Stomach smooth muscle (tissue), 2 donors: ENCODE data around the gene PCDHGA6.
"Not testable (repeated sequence)": the region's sequence is repeated elsewhere in the genome, so short reads cannot be mapped to it uniquely, and the experiment has no call there.

Experiments used
- H3K27ac ChIP-seq: one replicate; pipeline ENCODE4 v1.7.0; 2013; ENCODE audit warnings: mild to moderate bottlenecking, low read length, inconsistent platforms
- H3K27me3 ChIP-seq, 2 donors: one replicate each; pipeline ENCODE4 v1.7.0; 2013; ENCODE audit warnings: low read length in 2 of 2; ENCODE audit not compliant: insufficient read depth in 2 of 2, control insufficient read depth in 1 of 2
- H3K36me3 ChIP-seq, 2 donors: one replicate each; pipeline ENCODE4 v1.7.0; 2013; ENCODE audit warnings: low read length in 2 of 2; ENCODE audit not compliant: control insufficient read depth in 2 of 2, insufficient read depth in 2 of 2
- H3K4me1 ChIP-seq: one replicate; pipeline ENCODE4 v1.7.0; 2013; ENCODE audit warnings: low read length; ENCODE audit not compliant: control insufficient read depth, insufficient read depth
- H3K4me3 ChIP-seq, 2 donors: one replicate each; pipeline ENCODE4 v1.7.0; 2013; ENCODE audit warnings: low read length in 2 of 2
- H3K9ac ChIP-seq, 2 donors: one replicate each; pipeline ENCODE4 v1.7.0; 2013; ENCODE audit warnings: low read length in 2 of 2, mild to moderate bottlenecking in 1 of 2
- H3K9me3 ChIP-seq, 2 donors: one replicate each; pipeline ENCODE4 v1.7.0; 2013; ENCODE audit warnings: low read length in 2 of 2; ENCODE audit not compliant: control insufficient read depth in 2 of 2
- donor health status: healthy.
- donor health status: Pancreatic carcinoma.

PCDHGA6 gene

DNA sequence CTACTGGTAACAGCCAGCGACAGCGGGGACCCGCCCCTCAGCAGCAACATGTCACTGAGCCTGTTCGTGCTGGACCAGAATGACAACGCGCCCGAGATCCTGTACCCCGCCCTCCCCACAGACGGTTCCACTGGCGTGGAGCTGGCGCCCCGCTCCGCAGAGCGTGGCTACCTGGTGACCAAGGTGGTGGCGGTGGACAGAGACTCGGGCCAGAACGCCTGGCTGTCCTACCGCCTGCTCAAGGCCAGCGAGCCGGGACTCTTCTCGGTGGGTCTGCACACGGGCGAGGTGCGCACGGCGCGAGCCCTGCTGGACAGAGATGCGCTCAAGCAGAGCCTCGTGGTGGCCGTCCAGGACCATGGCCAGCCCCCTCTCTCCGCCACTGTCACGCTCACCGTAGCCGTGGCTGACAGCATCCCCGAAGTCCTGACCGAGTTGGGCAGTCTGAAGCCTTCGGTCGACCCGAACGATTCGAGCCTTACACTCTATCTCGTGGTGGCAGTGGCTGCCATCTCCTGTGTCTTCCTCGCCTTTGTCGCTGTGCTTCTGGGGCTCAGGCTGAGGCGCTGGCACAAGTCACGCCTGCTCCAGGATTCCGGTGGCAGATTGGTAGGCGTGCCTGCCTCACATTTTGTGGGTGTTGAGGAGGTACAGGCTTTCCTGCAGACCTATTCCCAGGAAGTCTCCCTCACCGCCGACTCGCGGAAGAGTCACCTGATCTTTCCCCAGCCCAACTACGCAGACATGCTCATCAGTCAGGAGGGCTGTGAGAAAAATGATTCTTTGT lies 20.9 kb downstream of the PCDHGA6 start:
- H3K27ac ChIP-seq, H3K4me3 ChIP-seq, H3K27me3 ChIP-seq: not testable (repeated sequence)

GRCh38 chr5:141397756-141398551 lies 24.3 kb downstream of the PCDHGA6 start, which contains the start of gene PCDHGB5:
Gene PCDHGB5, plus strand, starts transcription at chr5:141397947. Its CDS starts 181 bp downstream, at chr5:141398128.
- not testable (repeated sequence) for H3K9ac ChIP-seq, H3K4me1 ChIP-seq, H3K27me3 ChIP-seq, H3K27ac ChIP-seq, H3K36me3 ChIP-seq
- Histone ChIP-seq H3K4me3 (peak within 1 kb of the TSS; percentile 55 to 62), H3K9me3 (peaks cover 18 to 71% of the 10 kb centered on the region in 2 donors)

More for the DNA sequence above, 20.9 kb downstream of the PCDHGA6 start:
- peaks cover 32 to 76% of the 10 kb centered on the region in 2 donors for H3K9me3 ChIP-seq
- H3K4me1 ChIP-seq, H3K36me3 ChIP-seq, H3K9ac ChIP-seq: not testable (repeated sequence)

DNA sequence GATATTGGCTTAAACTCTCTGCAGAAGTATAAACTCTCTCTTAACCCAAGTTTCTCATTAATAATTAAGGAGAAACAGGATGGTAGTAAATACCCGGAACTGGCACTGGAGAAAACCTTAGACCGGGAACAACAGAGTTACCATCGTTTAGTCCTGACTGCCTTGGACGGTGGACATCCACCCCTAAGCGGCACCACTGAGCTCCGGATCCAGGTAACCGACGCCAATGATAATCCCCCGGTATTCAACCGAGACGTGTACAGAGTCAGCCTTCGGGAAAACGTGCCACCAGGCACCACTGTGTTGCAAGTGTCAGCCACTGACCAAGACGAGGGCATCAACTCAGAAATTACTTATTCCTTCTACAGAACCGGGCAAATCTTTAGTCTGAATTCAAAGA lies 24.9 kb downstream of the PCDHGA6 start:
- Histone ChIP-seq H3K36me3 (peaks cover 0 to 2% of the 10 kb centered on the region in 2 donors), H3K4me3 (peak overlapping the region; percentile 55 to 62), H3K27me3 (no peaks in the 10 kb centered on the region), H3K9me3 (peaks cover 16 to 71% of the 10 kb centered on the region in 2 donors), H3K4me1 (no peaks in the 10 kb centered on the region), H3K27ac (no peak overlapping the region), H3K9ac (no peak overlapping the region)

DNA sequence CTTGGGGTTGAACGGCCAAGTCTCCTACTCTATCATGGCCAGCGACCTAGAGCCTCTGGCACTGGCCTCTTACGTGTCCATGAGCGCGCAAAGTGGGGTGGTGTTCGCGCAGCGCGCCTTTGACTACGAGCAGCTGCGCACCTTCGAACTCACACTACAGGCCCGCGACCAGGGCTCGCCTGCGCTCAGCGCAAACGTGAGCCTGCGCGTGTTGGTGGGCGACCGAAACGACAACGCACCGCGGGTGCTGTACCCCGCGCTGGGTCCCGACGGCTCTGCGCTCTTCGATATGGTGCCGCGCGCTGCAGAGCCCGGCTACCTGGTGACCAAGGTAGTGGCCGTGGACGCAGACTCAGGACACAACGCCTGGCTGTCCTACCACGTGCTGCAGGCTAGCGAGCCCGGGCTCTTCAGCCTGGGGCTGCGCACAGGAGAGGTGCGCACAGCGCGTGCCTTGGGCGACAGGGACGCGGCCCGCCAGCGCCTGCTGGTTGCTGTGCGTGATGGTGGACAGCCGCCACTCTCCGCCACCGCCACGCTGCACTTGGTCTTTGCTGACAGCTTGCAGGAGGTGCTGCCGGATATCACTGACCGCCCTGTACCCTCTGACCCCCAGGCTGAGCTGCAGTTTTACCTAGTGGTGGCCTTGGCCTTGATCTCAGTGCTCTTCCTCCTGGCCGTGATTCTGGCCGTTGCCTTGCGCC lies 26.0 kb downstream of the PCDHGA6 start:
- Histone ChIP-seq H3K36me3 (peaks cover 0 to 2% of the 10 kb centered on the region in 2 donors), H3K9me3 (peaks cover 19 to 73% of the 10 kb centered on the region in 2 donors), H3K27ac (no peak overlapping the region), H3K27me3 (no peaks in the 10 kb centered on the region), H3K9ac (no peak overlapping the region), H3K4me1 (no peaks in the 10 kb centered on the region), H3K4me3 (peak overlapping the region; percentile 48 to 49)

GRCh38 chr5:141402553-141403243 lies 29.0 kb downstream of the PCDHGA6 start, which contains the start of gene PCDHGA9:
Gene PCDHGA9, plus strand, starts transcription at chr5:141402778. Its CDS starts 175 bp downstream, at chr5:141402953.
- Histone ChIP-seq H3K27ac (no peak within 1 kb of the TSS), H3K9me3 (peaks cover 21 to 74% of the 10 kb centered on the region in 2 donors), H3K27me3 (no peaks in the 10 kb centered on the region), H3K36me3 (no peaks in the 10 kb centered on the region), H3K4me3 (peak within 1 kb of the TSS; percentile 60 to 65), H3K4me1 (no peaks in the 10 kb centered on the region), H3K9ac (no peak within 1 kb of the TSS)

DNA sequence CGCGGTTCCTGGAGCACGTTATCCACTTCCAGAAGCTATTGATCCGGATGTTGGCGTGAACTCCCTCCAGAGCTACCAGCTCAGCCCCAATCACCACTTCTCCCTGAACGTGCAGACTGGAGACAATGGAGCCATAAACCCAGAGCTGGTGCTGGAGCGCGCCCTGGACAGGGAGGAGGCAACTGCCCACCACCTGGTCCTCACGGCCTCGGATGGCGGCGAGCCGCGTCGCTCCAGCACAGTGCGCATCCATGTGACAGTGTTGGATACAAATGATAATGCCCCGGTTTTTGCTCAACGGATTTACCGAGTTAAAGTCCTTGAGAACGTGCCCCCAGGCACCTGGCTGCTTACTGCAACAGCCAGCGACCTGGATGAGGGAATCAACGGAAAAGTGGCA lies 29.7 kb downstream of the PCDHGA6 start:
- Histone ChIP-seq H3K9ac (no peak overlapping the region), H3K27me3 (no peaks in the 10 kb centered on the region), H3K36me3 (no peaks in the 10 kb centered on the region), H3K4me1 (no peaks in the 10 kb centered on the region), H3K27ac (no peak overlapping the region), H3K4me3 (peak overlapping the region; percentile 60 to 65), H3K9me3 (peaks cover 21 to 78% of the 10 kb centered on the region in 2 donors)

DNA sequence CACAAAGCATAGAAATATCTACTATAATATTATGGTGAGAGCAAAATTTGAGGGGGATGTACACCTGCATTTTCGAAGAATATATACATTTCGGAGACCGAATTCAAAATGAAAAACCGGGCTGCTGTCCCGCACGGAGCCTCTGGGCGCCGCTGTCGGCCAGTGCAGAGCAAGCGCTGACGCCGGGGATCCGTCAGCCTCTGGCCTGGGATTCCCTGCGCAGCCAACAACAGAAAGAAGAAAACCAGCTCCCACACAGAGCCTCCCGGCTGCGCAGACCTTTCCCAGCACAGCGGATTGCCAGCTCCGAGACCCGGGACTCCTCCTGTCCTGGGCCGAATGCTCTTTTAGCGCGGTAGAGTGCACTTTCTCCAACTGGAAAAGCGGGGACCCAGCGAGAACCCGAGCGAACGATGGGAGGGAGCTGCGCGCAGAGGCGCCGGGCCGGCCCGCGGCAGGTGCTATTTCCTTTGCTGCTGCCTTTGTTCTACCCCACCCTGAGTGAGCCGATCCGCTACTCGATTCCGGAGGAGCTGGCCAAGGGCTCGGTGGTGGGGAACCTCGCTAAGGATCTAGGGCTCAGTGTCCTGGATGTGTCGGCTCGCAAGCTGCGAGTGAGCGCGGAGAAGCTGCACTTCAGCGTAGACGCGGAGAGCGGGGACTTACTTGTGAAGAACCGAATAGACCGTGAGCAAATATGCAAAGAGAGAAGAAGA lies 34.3 kb downstream of the PCDHGA6 start, which contains the start of gene PCDHGB6:
PCDHGB6 (plus strand) TSS at position 232 of the 716 bp plus-strand sequence; CDS start at position 414, 182 bp downstream.
- not testable (repeated sequence) for H3K27ac ChIP-seq, H3K36me3 ChIP-seq, H3K4me1 ChIP-seq, H3K9ac ChIP-seq, H3K27me3 ChIP-seq
- peak within 1 kb of the TSS; percentile 33 to 40 for H3K4me3 ChIP-seq
- peaks cover 34 to 78% of the 10 kb centered on the region in 2 donors for H3K9me3 ChIP-seq

DNA sequence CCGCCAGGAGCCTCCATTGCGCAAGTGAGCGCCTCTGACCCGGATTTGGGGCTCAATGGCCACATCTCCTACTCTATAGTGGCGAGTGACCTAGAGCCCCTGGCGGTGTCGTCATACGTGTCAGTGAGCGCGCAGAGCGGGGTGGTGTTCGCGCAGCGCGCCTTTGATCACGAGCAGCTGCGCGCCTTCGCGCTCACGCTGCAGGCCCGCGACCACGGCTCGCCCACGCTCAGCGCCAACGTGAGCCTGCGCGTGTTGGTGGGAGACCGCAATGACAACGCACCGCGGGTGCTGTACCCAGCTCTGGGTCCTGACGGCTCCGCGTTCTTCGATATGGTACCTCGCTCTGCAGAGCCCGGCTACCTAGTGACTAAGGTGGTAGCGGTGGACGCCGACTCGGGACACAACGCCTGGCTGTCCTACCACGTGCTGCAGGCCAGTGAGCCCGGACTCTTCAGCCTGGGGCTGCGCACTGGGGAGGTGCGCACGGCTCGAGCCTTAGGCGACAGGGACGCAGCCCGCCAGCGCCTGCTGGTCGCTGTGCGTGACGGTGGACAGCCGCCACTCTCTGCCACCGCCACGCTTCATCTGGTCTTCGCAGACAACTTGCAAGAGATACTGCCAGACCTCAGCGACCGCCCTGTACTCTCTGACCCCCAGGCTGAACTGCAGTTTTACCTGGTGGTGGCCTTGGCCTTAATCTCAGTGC lies 36.1 kb downstream of the PCDHGA6 start:
- H3K27me3 ChIP-seq: no peaks in the 10 kb centered on the region
- H3K27ac ChIP-seq: no peak overlapping the region
- H3K4me3 ChIP-seq: peak overlapping the region; percentile 29 to 35
- H3K4me1 ChIP-seq: no peaks in the 10 kb centered on the region
- peaks cover 2 to 6% of the 10 kb centered on the region in 2 donors for H3K36me3 ChIP-seq
- H3K9me3 ChIP-seq: peaks cover 34 to 78% of the 10 kb centered on the region in 2 donors
- H3K9ac ChIP-seq: no peak overlapping the region

DNA sequence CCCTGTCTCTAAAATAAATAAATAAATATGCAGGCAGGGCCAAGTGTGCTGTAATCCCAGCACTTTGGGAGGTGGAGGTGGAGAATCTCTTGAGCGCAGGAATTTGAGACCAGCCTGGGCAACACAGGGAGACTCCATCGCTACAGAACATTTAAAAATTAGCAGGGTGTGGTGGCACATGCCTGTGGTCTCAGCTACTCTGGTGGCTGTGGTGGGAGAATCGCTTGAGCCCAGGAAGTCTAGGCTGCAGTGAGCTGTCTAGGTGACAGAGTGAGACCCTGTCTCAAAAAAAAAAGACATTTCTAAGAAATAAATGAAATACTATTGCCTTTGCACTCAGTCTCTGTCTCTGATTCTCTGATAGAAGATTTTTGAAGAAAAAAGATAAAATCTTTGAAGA lies 37.9 kb downstream of the PCDHGA6 start:
- H3K4me3 ChIP-seq: peak overlapping the region; percentile 40 to 44
- no peaks in the 10 kb centered on the region for H3K27me3 ChIP-seq
- H3K9me3 ChIP-seq: peaks cover 28 to 61% of the 10 kb centered on the region in 2 donors
- no peaks in the 10 kb centered on the region for H3K4me1 ChIP-seq
- H3K36me3 ChIP-seq: peaks cover 2 to 6% of the 10 kb centered on the region in 2 donors
- no peak overlapping the region for H3K27ac ChIP-seq
- H3K9ac ChIP-seq: no peak overlapping the region
